ENCODE data around the gene DHCR7.

The DHCR7 gene

GRCh38 chr11:71453918-71454304, 5.7 kb upstream of the DHCR7 start:
- Histone ChIP-seq H3K27me3 (ENCODE audit: insufficient read depth, low read length) (no peaks in the 10 kb centered on the region), H3K4ac (ENCODE audit: low read depth, low read length) (peak overlapping the region; percentile 94), H3K14ac (ENCODE audit: low read length) (no peak overlapping the region), H3K9me3 (ENCODE audit: insufficient read depth, low read depth, low read length) (no peaks in the 10 kb centered on the region), H4K8ac (ENCODE audit: low read depth, low read length) (no peak overlapping the region), H3K79me1 (ENCODE audit: low read length) (peaks cover 6% of the 10 kb centered on the region), H3K4me3 (ENCODE audit: low read depth, low read length) (no peak overlapping the region), H4K91ac (ENCODE audit: low read depth, low read length) (no peak overlapping the region), H2BK120ac (ENCODE audit: insufficient read depth, low read length, poor library complexity) (no peak overlapping the region), H3K36me3 (ENCODE audit: control insufficient read depth in 1 of 2, insufficient read depth in 2 of 2, low read length in 2 of 2) (peaks cover 23 to 28% of the 10 kb centered on the region in 2 experiments), H2AK5ac (ENCODE audit: low read length) (no peak overlapping the region), H3K18ac (ENCODE audit: low read length) (no peak overlapping the region), H3K79me2 (ENCODE audit: control insufficient read depth, insufficient read depth, low read length, poor library complexity) (peaks cover 6% of the 10 kb centered on the region), H2BK12ac (ENCODE audit: low read length) (no peak overlapping the region), H3K27ac (ENCODE audit: low read depth, low read length) (no peak overlapping the region), H4K12ac (ENCODE audit: low read depth, low read length) (no peak overlapping the region), H2AFZ (ENCODE audit: insufficient read depth, low read length, poor library complexity) (no peak overlapping the region), H3K9ac (ENCODE audit: low read length) (no peak overlapping the region), H3K4me2 (ENCODE audit: low read length) (peak overlapping the region; percentile 98), H3K4me1 (ENCODE audit: control insufficient read depth in 1 of 2, insufficient read depth in 2 of 2, low read length in 2 of 2) (peaks cover 11% of the 10 kb centered on the region in 2 experiments), H2BK5ac (ENCODE audit: low read depth, low read length, poor library complexity) (no peak overlapping the region), H3K23ac (ENCODE audit: low read length) (no peak overlapping the region)
- WGBS (ENCODE audit: extremely low coverage, insufficient coverage, insufficient read length), result no CpG with 5 or more reads among the region's 7 CpGs
- DNase-seq, result no peak

GRCh38 chr11:71453037-71453917, 5.1 kb upstream of the DHCR7 start, which contains the start of gene NADSYN1:
Gene NADSYN1 (plus strand): TSS chr11:71453203. CDS start chr11:71453297, 94 bp downstream.
- no CpG with 5 or more reads among the region's 61 CpGs for WGBS (ENCODE audit: extremely low coverage, insufficient coverage, insufficient read length)
- Histone ChIP-seq H3K18ac (ENCODE audit: low read length) (peak within 1 kb of the TSS; percentile 81), H3K27me3 (ENCODE audit: insufficient read depth, low read length) (no peaks in the 10 kb centered on the region), H3K79me1 (ENCODE audit: low read length) (peaks cover 11% of the 10 kb centered on the region), H4K8ac (ENCODE audit: low read depth, low read length) (peak within 1 kb of the TSS; percentile 64), H3K14ac (ENCODE audit: low read length) (peak within 1 kb of the TSS; percentile 85), H3K4me3 (ENCODE audit: low read depth, low read length) (peak within 1 kb of the TSS; percentile 91), H4K91ac (ENCODE audit: low read depth, low read length) (peak within 1 kb of the TSS; percentile 40), H2BK12ac (ENCODE audit: low read length) (no peak within 1 kb of the TSS), H2AK5ac (ENCODE audit: low read length) (peak within 1 kb of the TSS; percentile 28), H2BK120ac (ENCODE audit: insufficient read depth, low read length, poor library complexity) (no peak within 1 kb of the TSS), H3K79me2 (ENCODE audit: control insufficient read depth, insufficient read depth, low read length, poor library complexity) (peaks cover 10% of the 10 kb centered on the region), H2AFZ (ENCODE audit: insufficient read depth, low read length, poor library complexity) (peak within 1 kb of the TSS; percentile 37), H2BK5ac (ENCODE audit: low read depth, low read length, poor library complexity) (peak within 1 kb of the TSS; percentile 4), H3K4me1 (ENCODE audit: control insufficient read depth in 1 of 2, insufficient read depth in 2 of 2, low read length in 2 of 2) (peaks cover 11% of the 10 kb centered on the region in 2 experiments), H3K23ac (ENCODE audit: low read length) (no peak within 1 kb of the TSS), H3K9ac (ENCODE audit: low read length) (peak within 1 kb of the TSS; percentile 92), H3K9me3 (ENCODE audit: insufficient read depth, low read depth, low read length) (no peaks in the 10 kb centered on the region), H3K4me2 (ENCODE audit: low read length) (peak within 1 kb of the TSS; percentile 98), H4K12ac (ENCODE audit: low read depth, low read length) (peak within 1 kb of the TSS; percentile 5), H3K27ac (ENCODE audit: low read depth, low read length) (no peak within 1 kb of the TSS), H3K36me3 (ENCODE audit: control insufficient read depth in 1 of 2, insufficient read depth in 2 of 2, low read length in 2 of 2) (peaks cover 17 to 22% of the 10 kb centered on the region in 2 experiments), H3K4ac (ENCODE audit: low read depth, low read length) (peak within 1 kb of the TSS; percentile 94)
- DNase-seq, result peak; percentile 99

GRCh38 chr11:71452199-71453036, 4.2 kb upstream of the DHCR7 start:
- H3K27me3 ChIP-seq (ENCODE audit: insufficient read depth, low read length), result no peaks in the 10 kb centered on the region
- no peak overlapping the region for H2BK5ac ChIP-seq (ENCODE audit: low read depth, low read length, poor library complexity)
- no peaks in the 10 kb centered on the region for H3K9me3 ChIP-seq (ENCODE audit: insufficient read depth, low read depth, low read length)
- H4K12ac ChIP-seq (ENCODE audit: low read depth, low read length), result no peak overlapping the region
- no peak overlapping the region for H3K18ac ChIP-seq (ENCODE audit: low read length)
- H3K4me1 ChIP-seq (ENCODE audit: control insufficient read depth in 1 of 2, insufficient read depth in 2 of 2, low read length in 2 of 2), result peaks cover 11% of the 10 kb centered on the region in 2 experiments
- H4K8ac ChIP-seq (ENCODE audit: low read depth, low read length), result no peak overlapping the region
- no peak overlapping the region for H3K23ac ChIP-seq (ENCODE audit: low read length)
- H3K36me3 ChIP-seq (ENCODE audit: control insufficient read depth in 1 of 2, insufficient read depth in 2 of 2, low read length in 2 of 2), result peaks cover 14 to 16% of the 10 kb centered on the region in 2 experiments
- no peak overlapping the region for H2BK120ac ChIP-seq (ENCODE audit: insufficient read depth, low read length, poor library complexity)
- H3K4me2 ChIP-seq (ENCODE audit: low read length), result peak overlapping the region; percentile 83
- H2AK5ac ChIP-seq (ENCODE audit: low read length), result no peak overlapping the region
- no peak overlapping the region for H4K91ac ChIP-seq (ENCODE audit: low read depth, low read length)
- H3K79me2 ChIP-seq (ENCODE audit: control insufficient read depth, insufficient read depth, low read length, poor library complexity), result peaks cover 16% of the 10 kb centered on the region
- H3K79me1 ChIP-seq (ENCODE audit: low read length), result peaks cover 17% of the 10 kb centered on the region
- no peak overlapping the region for H3K27ac ChIP-seq (ENCODE audit: low read depth, low read length)
- H2AFZ ChIP-seq (ENCODE audit: insufficient read depth, low read length, poor library complexity), result peak overlapping the region; percentile 3
- H2BK12ac ChIP-seq (ENCODE audit: low read length), result no peak overlapping the region
- no peak overlapping the region for H3K4ac ChIP-seq (ENCODE audit: low read depth, low read length)
- no peak overlapping the region for H3K9ac ChIP-seq (ENCODE audit: low read length)
- H3K4me3 ChIP-seq (ENCODE audit: low read depth, low read length), result peak overlapping the region; percentile 66
- WGBS (ENCODE audit: extremely low coverage, insufficient coverage, insufficient read length), result no CpG with 5 or more reads among the region's 40 CpGs
- peak in 1 of 2 donors; percentile 16 for DNase-seq
- no peak overlapping the region for H3K14ac ChIP-seq (ENCODE audit: low read length)

- Histone ChIP-seq H4K91ac (ENCODE audit: low read depth, low read length) (no peak overlapping the region), H2AK5ac (ENCODE audit: low read length) (no peak overlapping the region), H3K4me2 (ENCODE audit: low read length) (no peak overlapping the region), H3K79me1 (ENCODE audit: low read length) (peaks cover 17% of the 10 kb centered on the region), H3K9me3 (ENCODE audit: insufficient read depth, low read depth, low read length) (no peaks in the 10 kb centered on the region), H3K79me2 (ENCODE audit: control insufficient read depth, insufficient read depth, low read length, poor library complexity) (peaks cover 17% of the 10 kb centered on the region), H2BK12ac (ENCODE audit: low read length) (no peak overlapping the region), H2BK120ac (ENCODE audit: insufficient read depth, low read length, poor library complexity) (no peak overlapping the region), H3K36me3 (ENCODE audit: control insufficient read depth in 1 of 2, insufficient read depth in 2 of 2, low read length in 2 of 2) (peaks cover 13 to 14% of the 10 kb centered on the region in 2 experiments), H3K4me3 (ENCODE audit: low read depth, low read length) (no peak overlapping the region), H2BK5ac (ENCODE audit: low read depth, low read length, poor library complexity) (no peak overlapping the region), H3K27ac (ENCODE audit: low read depth, low read length) (no peak overlapping the region), H3K18ac (ENCODE audit: low read length) (no peak overlapping the region), H2AFZ (ENCODE audit: insufficient read depth, low read length, poor library complexity) (no peak overlapping the region), H3K27me3 (ENCODE audit: insufficient read depth, low read length) (no peaks in the 10 kb centered on the region), H4K12ac (ENCODE audit: low read depth, low read length) (no peak overlapping the region), H3K4ac (ENCODE audit: low read depth, low read length) (no peak overlapping the region), H3K14ac (ENCODE audit: low read length) (no peak overlapping the region), H4K8ac (ENCODE audit: low read depth, low read length) (no peak overlapping the region), H3K23ac (ENCODE audit: low read length) (no peak overlapping the region), H3K9ac (ENCODE audit: low read length) (no peak overlapping the region), H3K4me1 (ENCODE audit: control insufficient read depth in 1 of 2, insufficient read depth in 2 of 2, low read length in 2 of 2) (peaks cover 11 to 17% of the 10 kb centered on the region in 2 experiments)
- DNase-seq, result peak in 1 of 2 donors; percentile 7
- WGBS (ENCODE audit: extremely low coverage, insufficient coverage, insufficient read length), result no CpG with 5 or more reads among the region's 9 CpGs
These were observed 3.5 kb upstream of the DHCR7 start for GRCh38 chr11:71451596-71452198.
